ENCODE measurements around the gene HNRNPC. TPM values are rescaled to one million over a fixed set of nuclear protein-coding genes. Genes with fewer than 3 reads are reported as not detected.
"Not testable (repeated sequence)": the region's sequence is repeated elsewhere in the genome, so short reads cannot be mapped to it uniquely, and the experiment has no call there.

Gene HNRNPC
- total RNA-seq, 1 donor from 2014 or later: 273 TPM

DNA sequence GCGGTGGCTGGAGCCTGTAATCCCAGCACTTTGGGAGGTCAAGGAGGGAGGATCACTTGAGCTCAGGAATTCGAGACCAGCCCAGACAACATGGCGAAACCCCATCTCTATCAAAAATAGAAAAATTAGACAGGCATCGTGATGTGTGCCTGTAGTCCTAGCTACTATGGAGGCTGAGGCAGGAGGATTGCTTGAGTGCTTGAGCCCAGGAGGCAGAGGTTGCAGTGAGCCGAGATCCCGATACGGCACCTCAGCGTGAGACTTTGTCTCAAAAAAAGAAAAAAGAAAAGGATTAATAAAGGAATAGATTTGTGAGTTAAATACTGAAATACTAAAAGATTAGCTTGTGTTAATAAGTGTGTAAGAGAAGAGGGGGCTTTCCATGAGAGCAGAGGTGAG lies 40.0 kb upstream of the HNRNPC start:
- Histone ChIP-seq H3K36me3 (no peaks in the 10 kb centered on the region), H3K9me3 (replicated peaks) (no peaks in the 10 kb centered on the region), H3K4me1 (peaks cover 17% of the 10 kb centered on the region), H3K27ac (replicated peaks) (peak overlapping the region; percentile 79), H3K27me3 (ENCODE audit: low read depth) (no peaks in the 10 kb centered on the region), H3K4me3 (peak overlapping the region; percentile 60)
- intact Hi-C loops (cut with micrococcal nuclease): no loop called here
- TF ChIP-seq, protein P1, sequence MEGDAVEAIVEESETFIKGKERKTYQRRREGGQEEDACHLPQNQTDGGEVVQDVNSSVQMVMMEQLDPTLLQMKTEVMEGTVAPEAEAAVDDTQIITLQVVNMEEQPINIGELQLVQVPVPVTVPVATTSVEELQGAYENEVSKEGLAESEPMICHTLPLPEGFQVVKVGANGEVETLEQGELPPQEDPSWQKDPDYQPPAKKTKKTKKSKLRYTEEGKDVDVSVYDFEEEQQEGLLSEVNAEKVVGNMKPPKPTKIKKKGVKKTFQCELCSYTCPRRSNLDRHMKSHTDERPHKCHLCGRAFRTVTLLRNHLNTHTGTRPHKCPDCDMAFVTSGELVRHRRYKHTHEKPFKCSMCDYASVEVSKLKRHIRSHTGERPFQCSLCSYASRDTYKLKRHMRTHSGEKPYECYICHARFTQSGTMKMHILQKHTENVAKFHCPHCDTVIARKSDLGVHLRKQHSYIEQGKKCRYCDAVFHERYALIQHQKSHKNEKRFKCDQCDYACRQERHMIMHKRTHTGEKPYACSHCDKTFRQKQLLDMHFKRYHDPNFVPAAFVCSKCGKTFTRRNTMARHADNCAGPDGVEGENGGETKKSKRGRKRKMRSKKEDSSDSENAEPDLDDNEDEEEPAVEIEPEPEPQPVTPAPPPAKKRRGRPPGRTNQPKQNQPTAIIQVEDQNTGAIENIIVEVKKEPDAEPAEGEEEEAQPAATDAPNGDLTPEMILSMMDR (IDR thresholded peaks at IDR 0.05; ENCODE audit: borderline replicate concordance): no peak
- no peak for DNase-seq

DNA sequence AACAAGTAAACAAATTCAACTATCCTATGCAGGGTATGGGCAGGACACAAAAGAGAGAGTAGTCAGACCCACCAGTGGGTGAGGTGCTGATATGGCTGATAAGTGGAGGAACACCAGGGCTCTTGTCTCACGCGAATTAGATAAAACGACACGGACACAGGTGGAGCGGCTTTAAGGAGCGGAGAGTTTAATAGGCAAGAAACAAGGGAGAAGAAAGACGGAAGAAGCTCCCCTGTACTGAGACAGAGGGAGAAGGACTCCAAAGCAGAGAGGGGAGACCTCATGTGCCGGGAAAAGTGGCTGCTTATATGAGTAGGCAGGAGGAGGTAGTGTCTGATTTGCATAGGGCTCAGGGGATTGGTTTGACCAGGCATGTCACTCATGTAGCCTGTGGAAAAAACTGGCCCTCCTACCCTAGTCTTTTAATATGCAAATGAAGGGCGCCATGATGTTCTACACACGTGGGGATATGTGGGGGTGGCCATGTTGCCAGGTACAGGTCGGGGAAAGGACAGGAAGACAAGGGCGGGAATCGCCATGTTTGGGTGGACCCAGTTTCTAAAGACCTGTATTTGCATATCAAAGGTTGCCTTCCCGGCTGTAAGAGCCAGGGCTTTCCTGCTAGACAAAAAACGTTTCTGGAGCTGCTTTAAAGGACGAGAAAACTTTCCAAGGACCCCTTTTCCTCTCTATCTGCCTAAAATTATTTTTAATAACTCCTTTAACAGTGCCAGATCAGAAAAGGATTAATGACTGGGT lies 39.4 kb upstream of the HNRNPC start:
- Histone ChIP-seq H3K36me3 (no peaks in the 10 kb centered on the region), H3K27ac (replicated peaks) (peak overlapping the region; percentile 79), H3K4me3 (peak overlapping the region; percentile 60), H3K27me3 (ENCODE audit: low read depth) (no peaks in the 10 kb centered on the region), H3K9me3 (replicated peaks) (no peaks in the 10 kb centered on the region), H3K4me1 (peaks cover 17% of the 10 kb centered on the region)
- TF ChIP-seq, protein P1 (IDR thresholded peaks at IDR 0.05; ENCODE audit: borderline replicate concordance): no peak
- DNase-seq: peak; percentile 44
- intact Hi-C loops (cut with micrococcal nuclease): no loop called here

GRCh38 chr14:21308132-21308478 lies 38.9 kb upstream of the HNRNPC start:
- no peaks in the 10 kb centered on the region for H3K36me3 ChIP-seq
- H3K27ac ChIP-seq (replicated peaks): peak overlapping the region; percentile 79
- peaks cover 17% of the 10 kb centered on the region for H3K4me1 ChIP-seq
- no peaks in the 10 kb centered on the region for H3K9me3 ChIP-seq (replicated peaks)
- DNase-seq: no peak
- TF ChIP-seq, protein P1 (IDR thresholded peaks at IDR 0.05; ENCODE audit: borderline replicate concordance): no peak
- intact Hi-C loops (cut with micrococcal nuclease): no loop called here
- peak overlapping the region; percentile 60 for H3K4me3 ChIP-seq
- peaks cover 4% of the 10 kb centered on the region for H3K27me3 ChIP-seq (ENCODE audit: low read depth)

DNA sequence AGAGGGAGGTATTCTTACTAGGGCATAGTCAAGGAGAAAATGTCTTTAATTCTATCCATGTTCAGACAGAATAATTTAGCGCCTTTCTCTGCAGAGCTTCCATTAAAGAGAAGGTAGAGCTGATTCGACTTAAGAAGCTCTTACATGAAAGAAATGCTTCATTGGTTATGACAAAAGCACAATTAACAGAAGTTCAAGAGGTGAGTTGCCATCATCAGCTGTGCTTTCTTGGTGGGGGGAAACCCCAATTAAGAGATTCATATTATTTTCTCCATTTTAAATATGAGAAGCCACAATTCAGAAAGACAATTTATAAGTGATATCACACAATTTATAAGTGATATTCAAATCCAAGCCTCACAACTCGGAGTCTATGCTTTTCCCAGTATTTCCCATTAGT lies 38.4 kb upstream of the HNRNPC start:
- Histone ChIP-seq H3K9me3 (replicated peaks) (no peaks in the 10 kb centered on the region), H3K4me3 (no peak overlapping the region), H3K4me1 (peaks cover 17% of the 10 kb centered on the region), H3K27me3 (ENCODE audit: low read depth) (peaks cover 4% of the 10 kb centered on the region), H3K36me3 (no peaks in the 10 kb centered on the region), H3K27ac (replicated peaks) (peak overlapping the region; percentile 79)
- intact Hi-C loops (cut with micrococcal nuclease): no loop called here
- TF ChIP-seq, protein P1 (IDR thresholded peaks at IDR 0.05; ENCODE audit: borderline replicate concordance): no peak
- DNase-seq: no peak

- H3K36me3 ChIP-seq; H3K9me3 ChIP-seq (replicated peaks); intact Hi-C loops (cut with micrococcal nuclease); H3K27ac ChIP-seq (replicated peaks); H3K4me3 ChIP-seq; H3K4me1 ChIP-seq; DNase-seq: not testable (repeated sequence)
- H3K27me3 ChIP-seq (ENCODE audit: low read depth): peaks cover 40% of the 10 kb centered on the region
Measured at GRCh38 chr14:21302836-21303140, 33.5 kb upstream of the HNRNPC start.

DNA sequence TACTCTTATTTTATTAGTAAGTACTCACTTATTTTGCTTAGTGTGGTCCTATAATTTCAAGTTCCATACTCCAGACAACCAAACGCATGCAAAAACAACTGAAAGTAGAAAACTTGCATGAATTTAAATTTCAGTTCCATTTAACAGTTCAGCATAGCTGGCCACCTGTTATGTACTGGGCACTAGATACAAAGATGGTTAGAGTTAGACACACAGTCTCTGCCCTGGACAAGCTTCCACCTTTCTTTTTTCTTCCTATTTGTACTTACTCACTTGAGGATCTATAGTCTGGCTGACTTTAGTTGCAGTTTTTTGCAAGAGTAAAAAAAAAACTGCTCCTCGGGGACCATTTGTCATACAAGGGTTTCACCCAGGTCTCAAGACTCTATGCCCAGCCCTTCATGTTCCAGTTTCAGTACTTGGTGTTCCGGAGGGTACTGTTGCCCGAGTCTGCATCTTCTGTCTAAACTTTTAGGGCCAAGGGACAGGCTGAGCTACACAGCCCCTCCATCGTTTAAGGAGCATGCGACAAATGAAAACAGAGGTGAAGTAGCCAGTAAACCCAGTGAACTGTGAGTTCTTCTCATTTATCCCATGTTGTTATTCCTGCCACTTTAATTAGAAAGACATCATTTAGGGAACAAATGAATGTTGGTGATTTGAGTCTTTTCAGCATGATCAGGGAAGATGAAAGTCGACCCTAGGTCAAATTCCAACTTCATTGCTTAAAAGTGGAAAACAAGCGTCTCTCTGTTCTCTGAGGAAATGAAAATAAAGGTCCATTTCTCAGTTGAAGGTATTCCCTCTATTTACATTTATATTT lies 33.0 kb upstream of the HNRNPC start:
- intact Hi-C loops (cut with micrococcal nuclease): no loop called here
- Histone ChIP-seq H3K4me1 (peaks cover 6% of the 10 kb centered on the region), H3K9me3 (replicated peaks) (no peaks in the 10 kb centered on the region), H3K4me3 (no peak overlapping the region), H3K27ac (replicated peaks) (no peak overlapping the region), H3K36me3 (no peaks in the 10 kb centered on the region), H3K27me3 (ENCODE audit: low read depth) (peaks cover 40% of the 10 kb centered on the region)
- TF ChIP-seq, protein P1 (IDR thresholded peaks at IDR 0.05; ENCODE audit: borderline replicate concordance): no peak
- no peak for DNase-seq

Data from left ventricle myocardium inferior (tissue), 1 donor.